CD4-positive, alpha-beta memory T cell (primary cell): ENCODE results near the gene SEMA6D. TPM values are rescaled to one million over a fixed set of nuclear protein-coding genes. Genes with fewer than 3 reads are reported as not detected.

Experiments used
- CTCF ChIA-PET: fragments of 350-600 bp; sonication (Branson Sonifier 250); formaldehyde crosslinking; loops from one replicate; lab custom pipeline; 2021; ENCODE audit warnings: inconsistent platforms; ENCODE audit not compliant: partially characterized antibody; lab: Charles Lee
- POLR2A ChIA-PET: fragments of 350-600 bp; sonication (Branson Sonifier 250); formaldehyde crosslinking; loops from one replicate; lab custom pipeline; 2021; ENCODE audit not compliant: partially characterized antibody; lab: Charles Lee
- DNase-seq, 5 donors: peaks; one replicate each; pipeline versions ENCODE4 v3.0.0 to v3.0.0-alpha.2; 2020 to 2022; ENCODE audit warnings: mixed read lengths in 1 of 5
- H3K27ac ChIP-seq: one replicate; pipeline ENCODE4 v1.7.0; 2013; ENCODE audit warnings: low read depth, low read length
- H3K27me3 ChIP-seq: 2 replicates; pipeline ENCODE4 v1.7.0; 2013; ENCODE audit warnings: mild to moderate bottlenecking, low read length, moderate library complexity; ENCODE audit not compliant: insufficient read depth
- H3K36me3 ChIP-seq: 2 replicates; pipeline ENCODE4 v1.7.0; 2013; ENCODE audit warnings: mild to moderate bottlenecking, low read length, moderate library complexity; ENCODE audit not compliant: insufficient read depth
- H3K4me1 ChIP-seq: 2 replicates; pipeline ENCODE4 v1.7.0; 2013; ENCODE audit warnings: mild to moderate bottlenecking, low read length, moderate library complexity; ENCODE audit not compliant: insufficient read depth
- H3K4me3 ChIP-seq, 2 donors: one replicate each; pipeline ENCODE4 v1.7.0; 2013; ENCODE audit warnings: low read length in 2 of 2, mild to moderate bottlenecking in 1 of 2
- H3K9me3 ChIP-seq, 2 donors: one replicate each; pipeline ENCODE4 v1.7.0; 2013; ENCODE audit warnings: low read length in 2 of 2, control low read depth in 1 of 2; ENCODE audit not compliant: control insufficient read depth in 1 of 2
- H3K27ac Mint-ChIP-seq, 7 donors: one replicate each; pipeline ENCODE4 v1.8.0; 2020 to 2021; ENCODE audit warnings: mixed read lengths in 7 of 7, mild to moderate bottlenecking in 6 of 7, inconsistent platforms in 3 of 7, moderate library complexity in 3 of 7
- H3K27me3 Mint-ChIP-seq, 2 donors: one replicate each; pipeline ENCODE4 v1.8.0; 2020 to 2021; ENCODE audit warnings: mixed read lengths in 2 of 2
- H3K36me3 Mint-ChIP-seq, 2 donors: one replicate each; pipeline ENCODE4 v1.8.0; 2020 to 2021; ENCODE audit warnings: mixed read lengths in 2 of 2, inconsistent platforms in 1 of 2, mild to moderate bottlenecking in 1 of 2
- H3K4me1 Mint-ChIP-seq, 4 donors: one replicate each; pipeline ENCODE4 v1.8.0; 2020 to 2021; ENCODE audit warnings: mixed read lengths in 4 of 4, mild to moderate bottlenecking in 1 of 4
- H3K4me3 Mint-ChIP-seq, 8 donors: one replicate each; pipeline ENCODE4 v1.8.0; 2020 to 2021; ENCODE audit warnings: mixed read lengths in 8 of 8, mild to moderate bottlenecking in 7 of 8, moderate library complexity in 6 of 8, inconsistent platforms in 3 of 8
- H3K9me3 Mint-ChIP-seq, 8 donors: one replicate each; pipeline ENCODE4 v1.8.0; 2020 to 2021; ENCODE audit warnings: mixed read lengths in 8 of 8, mild to moderate bottlenecking in 5 of 8, inconsistent platforms in 3 of 8, moderate library complexity in 1 of 8
- intact Hi-C: fragments of 100-400 bp; cut with micrococcal nuclease; formaldehyde crosslinking; loops from one replicate; pipeline ENCODE4 v1.15.1; 2023
- polyA plus RNA-seq, 2 donors: library from polyadenylated mRNA; unstranded; fragments of 300-500 nt; fragmentation: Illumina TruSeq; gene quantifications; one replicate each; pipeline ENCODE4 v1.2.3, GENCODE V29; 2021
- total RNA-seq, 2 experiments: library from RNA; stranded (reverse); gene quantifications; one replicate each; pipeline ENCODE4 v1.2.3, GENCODE V29; 2021

The SEMA6D gene
- total and polyA plus RNA-seq, 4 experiments from 2014 or later, result not detected

- no peaks in the 10 kb centered on the region for H3K36me3 Mint-ChIP-seq
- no peak overlapping the region for H3K4me3 Mint-ChIP-seq
- H3K4me1 Mint-ChIP-seq, result no peaks in the 10 kb centered on the region
- Histone ChIP-seq H3K27me3 (no peaks in the 10 kb centered on the region), H3K4me3 (no peak overlapping the region), H3K9me3 (no peaks in the 10 kb centered on the region), H3K36me3 (no peaks in the 10 kb centered on the region), H3K27ac (no peak overlapping the region), H3K4me1 (no peaks in the 10 kb centered on the region)
- intact Hi-C loops, result no loop called here
- ChIA-PET POLR2A (no interaction called here), CTCF (no interaction called here)
- H3K9me3 Mint-ChIP-seq, result peaks cover 0 to 2% (median 0%) of the 10 kb centered on the region in 8 donors
- no peak for DNase-seq
- H3K27ac Mint-ChIP-seq, result no peak overlapping the region
- peaks cover 0 to 5% of the 10 kb centered on the region in 2 donors for H3K27me3 Mint-ChIP-seq
These were observed 104.7 kb downstream of the SEMA6D start for GRCh38 chr15:47822048-47822447.
